ENCODE measurements around the gene GNA15. TPM values are rescaled to one million over a fixed set of nuclear protein-coding genes. Genes with fewer than 3 reads are reported as not detected.
A peak's percentile ranks its signal among the peaks of the same experiment; 100 is the strongest.

GNA15 gene
- total RNA-seq, 1 donor, result 0.36 TPM

- Histone ChIP-seq H3K27ac (ENCODE audit: low read depth, low read length) (no peak overlapping the region), H4K20me1 (ENCODE audit: insufficient read depth, low read length) (no peaks in the 10 kb centered on the region), H3K9me3 (ENCODE audit: low read depth, low read length) (no peaks in the 10 kb centered on the region), H2AFZ (ENCODE audit: low read length) (no peak overlapping the region), H3K79me2 (ENCODE audit: insufficient read depth, low read length) (no peaks in the 10 kb centered on the region), H3K27me3 (ENCODE audit: insufficient read depth, low read length) (no peaks in the 10 kb centered on the region), H3K4me2 (ENCODE audit: insufficient read depth, low read length) (no peak overlapping the region), H3K4me3 (ENCODE audit: insufficient read depth, low read length) (no peak overlapping the region), H3K36me3 (ENCODE audit: insufficient read depth, low read length) (peaks cover 4% of the 10 kb centered on the region), H3K4me1 (ENCODE audit: insufficient read depth, low read length) (no peaks in the 10 kb centered on the region)
- DNase-seq (ENCODE audit: insufficient read length, low spot score, missing footprints), result no peak
- no peak for TF ChIP-seq CTCF (IDR thresholded peaks at IDR 0.05; ENCODE audit: extremely low read depth, low read depth, low read length)
Observed at GRCh38 chr19:3123088-3123721, 12.6 kb upstream of the GNA15 start.

- H3K27ac ChIP-seq (ENCODE audit: low read depth, low read length), result no peak overlapping the region
- no peaks in the 10 kb centered on the region for H3K79me2 ChIP-seq (ENCODE audit: insufficient read depth, low read length)
- no peak for TF ChIP-seq CTCF (IDR thresholded peaks at IDR 0.05; ENCODE audit: extremely low read depth, low read depth, low read length)
- H3K27me3 ChIP-seq (ENCODE audit: insufficient read depth, low read length), result no peaks in the 10 kb centered on the region
- H3K4me1 ChIP-seq (ENCODE audit: insufficient read depth, low read length), result no peaks in the 10 kb centered on the region
- no peaks in the 10 kb centered on the region for H4K20me1 ChIP-seq (ENCODE audit: insufficient read depth, low read length)
- H3K9me3 ChIP-seq (ENCODE audit: low read depth, low read length), result no peaks in the 10 kb centered on the region
- H3K4me2 ChIP-seq (ENCODE audit: insufficient read depth, low read length), result no peak overlapping the region
- peaks cover 4% of the 10 kb centered on the region for H3K36me3 ChIP-seq (ENCODE audit: insufficient read depth, low read length)
- H2AFZ ChIP-seq (ENCODE audit: low read length), result no peak overlapping the region
- H3K4me3 ChIP-seq (ENCODE audit: insufficient read depth, low read length), result no peak overlapping the region
- DNase-seq (ENCODE audit: insufficient read length, low spot score, missing footprints), result no peak
Observed at GRCh38 chr19:3123956-3124355, 11.9 kb upstream of the GNA15 start.

GRCh38 chr19:3124630-3125029 lies 11.2 kb upstream of the GNA15 start:
- no peak overlapping the region for H2AFZ ChIP-seq (ENCODE audit: low read length)
- H3K27ac ChIP-seq (ENCODE audit: low read depth, low read length), result no peak overlapping the region
- H3K36me3 ChIP-seq (ENCODE audit: insufficient read depth, low read length), result peaks cover 4% of the 10 kb centered on the region
- DNase-seq (ENCODE audit: insufficient read length, low spot score, missing footprints), result peak; percentile 62
- H3K9me3 ChIP-seq (ENCODE audit: low read depth, low read length), result no peaks in the 10 kb centered on the region
- TF ChIP-seq CTCF (IDR thresholded peaks at IDR 0.05; ENCODE audit: extremely low read depth, low read depth, low read length), result no peak
- no peak overlapping the region for H3K4me3 ChIP-seq (ENCODE audit: insufficient read depth, low read length)
- no peak overlapping the region for H3K4me2 ChIP-seq (ENCODE audit: insufficient read depth, low read length)
- no peaks in the 10 kb centered on the region for H3K4me1 ChIP-seq (ENCODE audit: insufficient read depth, low read length)
- H3K27me3 ChIP-seq (ENCODE audit: insufficient read depth, low read length), result no peaks in the 10 kb centered on the region
- no peaks in the 10 kb centered on the region for H3K79me2 ChIP-seq (ENCODE audit: insufficient read depth, low read length)
- no peaks in the 10 kb centered on the region for H4K20me1 ChIP-seq (ENCODE audit: insufficient read depth, low read length)

GRCh38 chr19:3125900-3126524 lies 9.8 kb upstream of the GNA15 start:
- Histone ChIP-seq H3K36me3 (ENCODE audit: insufficient read depth, low read length) (no peaks in the 10 kb centered on the region), H3K79me2 (ENCODE audit: insufficient read depth, low read length) (no peaks in the 10 kb centered on the region), H2AFZ (ENCODE audit: low read length) (no peak overlapping the region), H3K9me3 (ENCODE audit: low read depth, low read length) (no peaks in the 10 kb centered on the region), H3K27me3 (ENCODE audit: insufficient read depth, low read length) (no peaks in the 10 kb centered on the region), H3K4me1 (ENCODE audit: insufficient read depth, low read length) (no peaks in the 10 kb centered on the region), H3K4me3 (ENCODE audit: insufficient read depth, low read length) (no peak overlapping the region), H3K27ac (ENCODE audit: low read depth, low read length) (no peak overlapping the region), H4K20me1 (ENCODE audit: insufficient read depth, low read length) (no peaks in the 10 kb centered on the region), H3K4me2 (ENCODE audit: insufficient read depth, low read length) (no peak overlapping the region)
- TF ChIP-seq CTCF (IDR thresholded peaks at IDR 0.05; ENCODE audit: extremely low read depth, low read depth, low read length), result peak; percentile 64
- DNase-seq (ENCODE audit: insufficient read length, low spot score, missing footprints), result peak; percentile 97
